Transverse colon (tissue), 4 donors: ENCODE data around the gene AFG3L2. TPM values are rescaled to one million over a fixed set of nuclear protein-coding genes. Genes with fewer than 3 reads are reported as not detected.

Experiments
- DNase-seq: peaks from one replicate; pipeline ENCODE4 v3.0.0-alpha.2; 2019
- H3K27ac ChIP-seq, 4 donors: fragments of 200-600 bp; sonication (generic); 2 replicates each; pipeline ENCODE4 v1.5.1; 2016 to 2018; ENCODE audit warnings: inconsistent platforms in 4 of 4
- H3K27me3 ChIP-seq: fragments of 200-600 bp; sonication (generic); 2 replicates; pipeline ENCODE4 v1.5.1; 2017; ENCODE audit warnings: inconsistent platforms
- H3K36me3 ChIP-seq, 4 donors: fragments of 200-600 bp; sonication (generic); 2 replicates each; pipeline ENCODE4 v1.5.1; 2017 to 2019; ENCODE audit warnings: inconsistent platforms in 4 of 4
- H3K4me1 ChIP-seq, 4 donors: fragments of 200-600 bp; sonication (generic); 2 replicates each; pipeline ENCODE4 v1.5.1; 2017 to 2020; ENCODE audit warnings: inconsistent platforms in 4 of 4
- H3K4me3 ChIP-seq, 4 donors: fragments of 200-600 bp; sonication (generic); 1 replicate in 1 of 4; 2 replicates in 3 of 4; pipeline versions ENCODE4 v1.5.1 to v1.6.1; 2017 to 2019; ENCODE audit warnings: inconsistent platforms in 4 of 4
- H3K9me3 ChIP-seq, 2 donors: fragments of 200-600 bp; sonication (generic); 2 replicates each; pipeline ENCODE4 v1.5.1; 2017 to 2019; ENCODE audit warnings: inconsistent platforms in 2 of 2
- EP300 ChIP-seq: sonication (generic); formaldehyde crosslinking; IDR thresholded peaks from one replicate; pipeline ENCODE4 v1.6.1; 2017; ENCODE audit warnings: antibody characterized with exemption, low read depth
- POLR2A ChIP-seq: fragments of 450-650 bp; IDR thresholded peaks from one replicate; pipeline ENCODE4 v1.6.1; 2016; ENCODE audit warnings: antibody characterized with exemption, mild to moderate bottlenecking, moderate library complexity
- POLR2AphosphoS5 ChIP-seq, 3 donors: sonication (generic); formaldehyde crosslinking; IDR thresholded peaks; one replicate each; pipeline ENCODE4 v1.6.1; 2016; ENCODE audit warnings: antibody characterized with exemption in 3 of 3
- WGBS, 2 donors: methylation state at CpG; one replicate each; pipeline ENCODE4 v1.1.5; 2018; ENCODE audit warnings: low coverage in 1 of 2; 5-methylcytosine and 5-hydroxymethylcytosine counted together
- in situ Hi-C, 4 donors: fragments of 200-750 bp; cut with MboI; loops; one replicate each; pipeline versions ENCODE4 v1.15.0 to v1.15.1; 2017; ENCODE audit warnings: low sequenced_read_pairs in 3 of 4, low pct_ligation_motif_present in 1 of 4, low pct_unique_long_range_greater_than_20kb in 1 of 4
- intact Hi-C: fragments of 100-400 bp; cut with DNase I; formaldehyde crosslinking; loops from one replicate; pipeline ENCODE4 v1.15.1; 2023; ENCODE audit warnings: low total_unique reads
- total RNA-seq, 4 donors: library from RNA; depleted of rRNA; stranded (reverse); fragments of >200 nt; gene quantifications; one replicate each; pipeline ENCODE4 v1.1.0, GENCODE V29; 2016
- TF ChIP-seq, protein P1 (sequence below), 5 experiments: fragments of 200-600 bp in 3 of 5; fragments of 450-650 bp in 2 of 5; sonication (generic) in 3 of 5; IDR thresholded peaks; 1 replicate in 2 of 5; 2 replicates in 3 of 5; pipeline ENCODE4 v1.5.1; 2016 to 2017; ENCODE audit warnings: antibody characterized with exemption in 5 of 5, inconsistent platforms in 3 of 5, mild to moderate bottlenecking in 2 of 5, moderate library complexity in 1 of 5

The AFG3L2 gene
- total RNA-seq, 4 donors from 2014 or later = 74.1 to 95.6 (median 92.6) TPM

DNA sequence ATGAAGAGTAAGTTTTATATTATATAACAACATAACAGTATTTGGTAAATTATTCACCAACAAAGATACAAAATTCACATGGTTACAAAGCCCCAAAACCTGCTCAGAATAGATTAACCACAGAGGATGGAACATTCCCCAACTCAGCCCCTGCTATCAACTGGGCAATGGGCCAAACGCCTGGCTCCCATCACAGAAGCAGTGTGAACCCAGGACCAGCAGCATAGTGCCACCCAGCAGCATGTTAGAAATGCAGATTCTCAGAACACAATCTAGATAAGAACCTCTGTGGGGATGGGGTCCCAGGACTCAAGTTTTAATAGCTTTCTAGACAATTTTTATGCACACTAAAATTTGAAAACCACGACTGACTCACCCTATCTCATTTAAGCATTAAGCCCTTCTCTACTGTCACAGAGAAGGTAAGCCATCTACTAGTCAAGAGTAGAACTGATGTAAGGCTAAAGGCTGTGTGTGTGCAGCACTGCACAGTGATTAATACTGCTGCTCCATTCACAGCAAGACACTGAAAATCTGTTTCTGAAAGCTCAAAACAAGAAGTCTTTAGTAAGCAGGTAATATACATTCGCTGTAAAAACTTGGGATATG is 15.2 kb downstream of the AFG3L2 start:
- H3K4me3 ChIP-seq = no peak overlapping the region
- DNase-seq = no peak
- WGBS, 2 donors = 67 to 75% methylated on average over 2 to 3 of the region's 3 CpGs
- TF ChIP-seq, protein P1, sequence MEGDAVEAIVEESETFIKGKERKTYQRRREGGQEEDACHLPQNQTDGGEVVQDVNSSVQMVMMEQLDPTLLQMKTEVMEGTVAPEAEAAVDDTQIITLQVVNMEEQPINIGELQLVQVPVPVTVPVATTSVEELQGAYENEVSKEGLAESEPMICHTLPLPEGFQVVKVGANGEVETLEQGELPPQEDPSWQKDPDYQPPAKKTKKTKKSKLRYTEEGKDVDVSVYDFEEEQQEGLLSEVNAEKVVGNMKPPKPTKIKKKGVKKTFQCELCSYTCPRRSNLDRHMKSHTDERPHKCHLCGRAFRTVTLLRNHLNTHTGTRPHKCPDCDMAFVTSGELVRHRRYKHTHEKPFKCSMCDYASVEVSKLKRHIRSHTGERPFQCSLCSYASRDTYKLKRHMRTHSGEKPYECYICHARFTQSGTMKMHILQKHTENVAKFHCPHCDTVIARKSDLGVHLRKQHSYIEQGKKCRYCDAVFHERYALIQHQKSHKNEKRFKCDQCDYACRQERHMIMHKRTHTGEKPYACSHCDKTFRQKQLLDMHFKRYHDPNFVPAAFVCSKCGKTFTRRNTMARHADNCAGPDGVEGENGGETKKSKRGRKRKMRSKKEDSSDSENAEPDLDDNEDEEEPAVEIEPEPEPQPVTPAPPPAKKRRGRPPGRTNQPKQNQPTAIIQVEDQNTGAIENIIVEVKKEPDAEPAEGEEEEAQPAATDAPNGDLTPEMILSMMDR (IDR thresholded peaks at IDR 0.05) = no peak
- TF ChIP-seq POLR2A = no peak
- TF ChIP-seq EP300 = no peak
- no peak for TF ChIP-seq POLR2AphosphoS5 (IDR thresholded peaks at IDR 0.05)
- no peak overlapping the region for H3K27ac ChIP-seq
- peaks cover 0 to 6% (median 0%) of the 10 kb centered on the region in 4 donors for H3K4me1 ChIP-seq
- in situ Hi-C loops = no loop called here
- no peaks in the 10 kb centered on the region for H3K27me3 ChIP-seq
- H3K9me3 ChIP-seq = no peaks in the 10 kb centered on the region
- intact Hi-C loops = no loop called here
- H3K36me3 ChIP-seq = peaks cover 0 to 77% (median 32%) of the 10 kb centered on the region in 4 donors

GRCh38 chr18:12359515-12359927 is 17.5 kb downstream of the AFG3L2 start:
- Histone ChIP-seq H3K36me3 (peaks cover 0 to 84% (median 34%) of the 10 kb centered on the region in 4 donors), H3K27ac (no peak overlapping the region), H3K9me3 (no peaks in the 10 kb centered on the region), H3K4me3 (no peak overlapping the region), H3K4me1 (no peaks in the 10 kb centered on the region), H3K27me3 (no peaks in the 10 kb centered on the region)
- DNase-seq = no peak
- TF ChIP-seq POLR2AphosphoS5 (IDR thresholded peaks at IDR 0.05) (no peak), POLR2A (no peak), EP300 (no peak)
- TF ChIP-seq, protein P1 (IDR thresholded peaks at IDR 0.05) = no peak
- intact Hi-C loops (no loop called here), in situ Hi-C loops (no loop called here)
- 87% methylated on average over 5 of the region's 5 CpGs; no CpG with 5 or more reads in 1 of the 2 donors for WGBS, 2 donors

DNA sequence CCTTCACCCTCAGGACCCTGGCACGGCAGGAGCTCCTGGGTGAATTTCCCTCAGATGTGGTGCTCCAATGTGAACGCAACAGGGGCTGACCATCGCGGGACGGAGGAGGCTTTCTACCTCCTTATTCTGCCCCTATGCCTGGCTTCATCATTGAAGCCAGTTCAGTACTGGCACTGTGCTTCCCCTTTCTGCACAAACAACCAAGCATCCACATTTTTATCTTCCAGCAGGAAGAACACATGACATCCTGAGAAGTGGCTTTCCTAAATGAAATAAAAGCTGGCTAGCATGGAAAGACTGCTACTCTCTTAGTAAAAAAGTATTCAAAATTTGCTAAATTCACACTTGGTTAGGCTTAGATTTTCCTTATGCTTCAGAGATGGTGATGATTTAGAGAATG is 24.8 kb downstream of the AFG3L2 start:
- no peak overlapping the region for H3K4me3 ChIP-seq
- DNase-seq = no peak
- H3K27me3 ChIP-seq = no peaks in the 10 kb centered on the region
- intact Hi-C loops (no loop called here), in situ Hi-C loops (no loop called here)
- no peaks in the 10 kb centered on the region for H3K9me3 ChIP-seq
- peaks cover 0 to 76% (median 36%) of the 10 kb centered on the region in 4 donors for H3K36me3 ChIP-seq
- TF ChIP-seq POLR2A (no peak), EP300 (no peak), POLR2AphosphoS5 (IDR thresholded peaks at IDR 0.05) (no peak)
- TF ChIP-seq, protein P1 (IDR thresholded peaks at IDR 0.05) = no peak
- WGBS, 2 donors = 96% methylated on average over 5 of the region's 5 CpGs; no CpG with 5 or more reads in 1 of the 2 donors
- no peaks in the 10 kb centered on the region for H3K4me1 ChIP-seq
- no peak overlapping the region for H3K27ac ChIP-seq

DNA sequence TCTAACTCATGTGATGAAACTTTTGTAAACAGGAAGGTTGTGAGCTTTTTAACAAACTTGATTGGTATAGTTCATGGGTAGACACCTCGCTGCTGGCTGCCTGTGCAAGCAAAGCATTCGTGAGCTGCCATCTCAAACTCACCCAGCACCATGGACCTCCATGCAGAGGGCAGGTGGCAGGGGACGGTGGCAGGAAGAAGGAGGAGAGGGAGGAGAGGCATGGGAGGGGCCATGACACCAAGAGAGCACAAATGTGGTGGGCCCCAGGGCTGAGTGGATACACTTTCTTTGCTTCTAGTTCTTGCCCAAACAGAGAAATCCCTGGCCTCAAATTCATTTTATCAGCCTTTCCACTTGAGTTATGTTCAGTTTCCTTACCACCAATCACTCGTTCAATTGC is 29.1 kb downstream of the AFG3L2 start:
- TF ChIP-seq POLR2A (no peak), EP300 (no peak), POLR2AphosphoS5 (IDR thresholded peaks at IDR 0.05) (no peak)
- TF ChIP-seq, protein P1 (IDR thresholded peaks at IDR 0.05) = no peak
- Histone ChIP-seq H3K27me3 (no peaks in the 10 kb centered on the region), H3K27ac (no peak overlapping the region), H3K9me3 (no peaks in the 10 kb centered on the region), H3K36me3 (peaks cover 0 to 90% (median 33%) of the 10 kb centered on the region in 4 donors), H3K4me3 (no peak overlapping the region), H3K4me1 (no peaks in the 10 kb centered on the region)
- in situ Hi-C loops = no loop called here
- no peak for DNase-seq
- 70 to 92% methylated on average over 2 to 4 of the region's 4 CpGs for WGBS, 2 donors
- intact Hi-C loops = no loop called here
